ENCODE measurements around the gene PCYT2.
A peak's percentile ranks its signal among the peaks of the same experiment; 100 is the strongest.

- TF ChIP-seq, protein P1, sequence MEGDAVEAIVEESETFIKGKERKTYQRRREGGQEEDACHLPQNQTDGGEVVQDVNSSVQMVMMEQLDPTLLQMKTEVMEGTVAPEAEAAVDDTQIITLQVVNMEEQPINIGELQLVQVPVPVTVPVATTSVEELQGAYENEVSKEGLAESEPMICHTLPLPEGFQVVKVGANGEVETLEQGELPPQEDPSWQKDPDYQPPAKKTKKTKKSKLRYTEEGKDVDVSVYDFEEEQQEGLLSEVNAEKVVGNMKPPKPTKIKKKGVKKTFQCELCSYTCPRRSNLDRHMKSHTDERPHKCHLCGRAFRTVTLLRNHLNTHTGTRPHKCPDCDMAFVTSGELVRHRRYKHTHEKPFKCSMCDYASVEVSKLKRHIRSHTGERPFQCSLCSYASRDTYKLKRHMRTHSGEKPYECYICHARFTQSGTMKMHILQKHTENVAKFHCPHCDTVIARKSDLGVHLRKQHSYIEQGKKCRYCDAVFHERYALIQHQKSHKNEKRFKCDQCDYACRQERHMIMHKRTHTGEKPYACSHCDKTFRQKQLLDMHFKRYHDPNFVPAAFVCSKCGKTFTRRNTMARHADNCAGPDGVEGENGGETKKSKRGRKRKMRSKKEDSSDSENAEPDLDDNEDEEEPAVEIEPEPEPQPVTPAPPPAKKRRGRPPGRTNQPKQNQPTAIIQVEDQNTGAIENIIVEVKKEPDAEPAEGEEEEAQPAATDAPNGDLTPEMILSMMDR (IDR thresholded peaks at IDR 0.05; ENCODE audit: extremely low read depth in 1 of 2, insufficient read depth in 1 of 2, low read depth in 1 of 2, low read length in 2 of 2): no peak
- TF ChIP-seq POLR2A (IDR thresholded peaks at IDR 0.05; ENCODE audit: low read depth, low read length): peak; percentile 3
These were observed 43.1 kb downstream of the PCYT2 start for GRCh38 chr17:81867991-81868673.

Measured in endothelial cell of umbilical vein (primary cell).